Measurements from ENCODE around the gene STK39. TPM values are rescaled to one million over a fixed set of nuclear protein-coding genes. Genes with fewer than 3 reads are reported as not detected.

The STK39 gene
- polyA plus RNA-seq, 1 experiment: 25.2 TPM

DNA sequence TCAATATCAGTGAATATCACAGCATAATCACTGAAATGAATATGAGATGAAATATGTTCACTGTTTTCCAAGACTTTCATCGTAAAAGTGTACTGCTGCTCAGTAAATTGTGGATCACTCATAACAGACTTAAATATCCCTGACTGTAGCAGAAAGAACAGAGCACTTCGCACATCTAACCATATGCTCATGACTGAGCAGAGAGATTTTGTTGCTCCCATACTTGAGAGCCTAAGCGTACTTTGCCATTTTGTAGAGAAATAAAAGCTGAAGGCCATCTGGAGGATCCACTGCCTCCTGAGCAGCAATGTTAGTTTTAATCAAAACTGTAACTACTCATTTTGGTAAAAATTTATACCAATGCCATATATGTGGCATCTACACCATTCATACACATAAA is 243.5 kb downstream of the STK39 start:
- Histone ChIP-seq H3K27ac (ENCODE audit: low read depth, low read length) (no peak overlapping the region), H3K9me3 (ENCODE audit: control insufficient read depth, insufficient read depth, low read length) (no peaks in the 10 kb centered on the region), H3K4me3 (ENCODE audit: low read depth, low read length) (no peak overlapping the region), H3K27me3 (ENCODE audit: control insufficient read depth, insufficient read depth, low read length) (no peaks in the 10 kb centered on the region)
- no peak for DNase-seq (ENCODE audit: low read depth, low spot score)
- TF ChIP-seq CTCF (IDR thresholded peaks at IDR 0.05; ENCODE audit: low read depth, low read length): no peak
- POLR2A ChIA-PET: no interaction called here
- CTCF ChIA-PET: interaction anchor here (0.6 kb wide), 1 partner anchor 1757 kb away, joined by 3 read pairs; no protein-coding TSS in a partner anchor

GRCh38 chr2:168002021-168002553 is 245.3 kb downstream of the STK39 start:
- Histone ChIP-seq H3K9me3 (ENCODE audit: control insufficient read depth, insufficient read depth, low read length) (no peaks in the 10 kb centered on the region), H3K27ac (ENCODE audit: low read depth, low read length) (no peak overlapping the region), H3K4me3 (ENCODE audit: low read depth, low read length) (no peak overlapping the region), H3K27me3 (ENCODE audit: control insufficient read depth, insufficient read depth, low read length) (no peaks in the 10 kb centered on the region)
- DNase-seq (ENCODE audit: low read depth, low spot score): no peak
- ChIA-PET POLR2A (no interaction called here), CTCF (no interaction called here)
- no peak for TF ChIP-seq CTCF (IDR thresholded peaks at IDR 0.05; ENCODE audit: low read depth, low read length)

DNA sequence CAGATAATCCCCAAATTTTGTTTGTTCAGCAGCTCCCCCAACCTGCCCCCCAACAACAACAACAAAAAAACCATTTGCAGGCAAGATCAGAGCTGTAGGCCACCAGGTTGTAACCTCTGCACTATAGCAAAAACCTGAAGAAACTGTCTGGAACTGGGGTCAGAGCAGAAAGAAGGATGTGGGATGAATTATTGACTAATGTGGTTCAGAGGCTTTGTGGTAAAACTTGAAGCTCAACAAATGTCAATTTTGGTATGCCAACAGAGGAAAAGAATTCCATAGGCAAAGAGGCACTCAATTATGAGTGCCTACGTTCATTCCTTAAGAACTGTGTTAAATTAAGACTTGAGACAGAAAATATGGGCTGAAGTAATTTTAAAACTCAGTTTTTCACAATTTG is 255.1 kb downstream of the STK39 start:
- H3K27me3 ChIP-seq (ENCODE audit: control insufficient read depth, insufficient read depth, low read length): no peaks in the 10 kb centered on the region
- H3K4me3 ChIP-seq (ENCODE audit: low read depth, low read length): no peak overlapping the region
- ChIA-PET POLR2A (no interaction called here), CTCF (interaction anchor here (0.8 kb wide), 1 partner anchor 232 kb away, joined by 4 read pairs; no protein-coding TSS in a partner anchor)
- no peak for TF ChIP-seq CTCF (IDR thresholded peaks at IDR 0.05; ENCODE audit: low read depth, low read length)
- H3K9me3 ChIP-seq (ENCODE audit: control insufficient read depth, insufficient read depth, low read length): no peaks in the 10 kb centered on the region
- no peak overlapping the region for H3K27ac ChIP-seq (ENCODE audit: low read depth, low read length)
- DNase-seq (ENCODE audit: low read depth, low spot score): no peak

DNA sequence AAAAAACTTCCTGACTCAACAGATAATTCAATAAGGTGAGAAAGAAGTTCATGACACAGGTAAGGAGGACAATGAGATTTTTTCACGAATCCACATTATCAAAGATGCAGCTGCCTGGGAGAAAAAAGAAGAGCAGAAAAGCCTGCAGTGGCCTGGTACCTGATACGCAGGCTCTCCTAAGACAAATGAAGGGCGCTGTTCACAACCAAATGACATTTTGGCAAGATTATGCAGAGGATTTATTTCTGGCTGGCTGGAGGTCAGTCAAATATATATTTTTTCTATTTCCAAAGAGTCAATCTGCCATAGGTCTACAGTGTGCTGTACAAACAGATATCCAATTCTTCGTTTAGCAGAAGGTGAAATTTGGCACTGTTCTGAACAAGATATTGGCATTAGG is 257.3 kb downstream of the STK39 start:
- H3K9me3 ChIP-seq (ENCODE audit: control insufficient read depth, insufficient read depth, low read length): no peaks in the 10 kb centered on the region
- TF ChIP-seq CTCF (IDR thresholded peaks at IDR 0.05; ENCODE audit: low read depth, low read length): no peak
- H3K27me3 ChIP-seq (ENCODE audit: control insufficient read depth, insufficient read depth, low read length): no peaks in the 10 kb centered on the region
- CTCF ChIA-PET: interaction anchor here (2.6 kb wide), 1 partner anchor 128 kb away, joined by 13 read pairs; no protein-coding TSS in a partner anchor
- POLR2A ChIA-PET: no interaction called here
- no peak overlapping the region for H3K27ac ChIP-seq (ENCODE audit: low read depth, low read length)
- no peak for DNase-seq (ENCODE audit: low read depth, low spot score)
- no peak overlapping the region for H3K4me3 ChIP-seq (ENCODE audit: low read depth, low read length)

DNA sequence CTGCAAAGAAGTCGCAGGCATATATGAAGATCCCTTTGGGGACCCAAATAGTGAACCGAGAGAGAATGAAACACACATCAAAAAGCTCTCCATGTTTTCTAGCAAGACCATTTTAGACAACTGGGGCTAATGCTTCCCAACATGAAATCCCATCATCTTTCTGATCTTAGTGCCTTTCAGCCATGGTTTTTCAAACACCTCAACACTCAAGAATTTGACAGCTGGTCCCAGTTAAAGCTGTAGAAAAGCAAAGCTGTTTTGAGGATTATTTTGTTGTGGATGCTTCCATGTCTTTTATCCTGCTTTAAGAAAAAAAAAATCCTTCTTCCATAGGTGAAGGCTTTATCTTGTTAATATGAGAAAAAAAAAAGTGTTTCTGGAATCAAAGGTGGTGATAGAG is 259.1 kb downstream of the STK39 start:
- H3K27me3 ChIP-seq (ENCODE audit: control insufficient read depth, insufficient read depth, low read length): no peaks in the 10 kb centered on the region
- DNase-seq (ENCODE audit: low read depth, low spot score): no peak
- no peak overlapping the region for H3K4me3 ChIP-seq (ENCODE audit: low read depth, low read length)
- POLR2A ChIA-PET: no interaction called here
- CTCF ChIA-PET: interaction anchor here (5.6 kb wide), 1 partner anchor 130 kb away, joined by 60 read pairs; no protein-coding TSS in a partner anchor
- no peak overlapping the region for H3K27ac ChIP-seq (ENCODE audit: low read depth, low read length)
- H3K9me3 ChIP-seq (ENCODE audit: control insufficient read depth, insufficient read depth, low read length): no peaks in the 10 kb centered on the region
- TF ChIP-seq CTCF (IDR thresholded peaks at IDR 0.05; ENCODE audit: low read depth, low read length): no peak

Measured in AG04450 (cell line).